ENCODE results near the gene CLEC1A.

GRCh38 chr12:10097521-10097920 lies 1.3 kb downstream of the CLEC1A start:
- TF ChIP-seq POLR2A (IDR thresholded peaks at IDR 0.05): no peak
- TF ChIP-seq CTCF (IDR thresholded peaks at IDR 0.05): no peak
